Keratinocyte (primary cell): ENCODE results near the gene ZNF76. TPM values are rescaled to one million over a fixed set of nuclear protein-coding genes. Genes with fewer than 3 reads are reported as not detected.

Experiments used
- DNase-seq: peaks from one replicate; pipeline ENCODE4 v3.0.0-alpha.2; 2011; ENCODE audit warnings: low read depth, missing footprints, low spot score
- FAIRE-seq: peaks from 2 replicates; lab custom pipeline; 2011; peaks lifted over from hg19 to GRCh38; lab: Jason Lieb, UNC
- H2AFZ ChIP-seq: 2 replicates; pipeline ENCODE4 v1.6.0; 2012; ENCODE audit warnings: low read length, control low read depth, inconsistent platforms; ENCODE audit not compliant: control insufficient read depth
- H3K27ac ChIP-seq: 2 replicates; pipeline ENCODE4 v1.5.1; 2011; ENCODE audit warnings: low read length; ENCODE audit not compliant: control insufficient read depth, insufficient read depth
- H3K27me3 ChIP-seq: 3 replicates; pipeline ENCODE4 v1.6.0; 2011; ENCODE audit warnings: low read length; ENCODE audit not compliant: control insufficient read depth, insufficient read depth; ENCODE audit errors: extremely low read depth
- H3K36me3 ChIP-seq, 2 experiments: 2 replicates in 1 of 2; 3 replicates in 1 of 2; pipeline ENCODE4 v1.5.1; 2011; ENCODE audit warnings: low read length in 2 of 2, mild to moderate bottlenecking in 1 of 2; ENCODE audit not compliant: control insufficient read depth in 2 of 2, insufficient read depth in 2 of 2; ENCODE audit errors: extremely low read depth in 1 of 2
- H3K4me1 ChIP-seq: 3 replicates; pipeline ENCODE4 v1.5.1; 2011; ENCODE audit warnings: low read length; ENCODE audit not compliant: control insufficient read depth, insufficient read depth; ENCODE audit errors: extremely low read depth
- H3K4me2 ChIP-seq: 3 replicates; pipeline ENCODE4 v1.6.0; 2011; ENCODE audit warnings: low read depth, low read length; ENCODE audit not compliant: control insufficient read depth, insufficient read depth; ENCODE audit errors: extremely low read depth
- H3K4me3 ChIP-seq, 3 experiments: fragments of 200-600 bp in 1 of 3; sonication (generic) in 1 of 3; 2 replicates in 2 of 3; 3 replicates in 1 of 3; pipeline ENCODE4 v1.5.1; 2011 to 2016; ENCODE audit warnings: low read length in 3 of 3, mild to moderate bottlenecking in 3 of 3, control low read depth in 2 of 3, inconsistent platforms in 1 of 3, low read depth in 1 of 3, mixed read lengths in 1 of 3, mixed run types in 1 of 3, moderate library complexity in 1 of 3; ENCODE audit not compliant: control insufficient read depth in 2 of 3, insufficient read depth in 2 of 3; ENCODE audit errors: extremely low read depth in 1 of 3
- H3K79me2 ChIP-seq: 2 replicates; pipeline ENCODE4 v1.6.0; 2012; ENCODE audit warnings: low read length; ENCODE audit not compliant: control insufficient read depth, insufficient read depth
- H3K9ac ChIP-seq: 3 replicates; pipeline ENCODE4 v1.6.0; 2011; ENCODE audit warnings: low read length; ENCODE audit not compliant: control insufficient read depth, insufficient read depth; ENCODE audit errors: extremely low read depth
- H3K9me1 ChIP-seq: 3 replicates; pipeline ENCODE4 v1.6.0; 2011; ENCODE audit warnings: low read length; ENCODE audit not compliant: control insufficient read depth, insufficient read depth; ENCODE audit errors: extremely low read depth
- H3K9me3 ChIP-seq: 2 replicates; pipeline ENCODE4 v1.5.1; 2012; ENCODE audit warnings: low read depth, low read length; ENCODE audit not compliant: control insufficient read depth
- H4K20me1 ChIP-seq: 3 replicates; pipeline ENCODE4 v1.6.0; 2011; ENCODE audit warnings: low read length; ENCODE audit not compliant: control insufficient read depth, insufficient read depth; ENCODE audit errors: extremely low read depth
- CTCF ChIP-seq, 3 experiments: IDR thresholded peaks in 1 of 3; conservative IDR thresholded peaks in 1 of 3; optimal IDR thresholded peaks in 1 of 3; 2 replicates in 2 of 3; 3 replicates in 1 of 3; pipeline versions ENCODE3 to v1.5.1; 2011; ENCODE audit warnings: low read length in 3 of 3, mild to moderate bottlenecking in 3 of 3, moderate library complexity in 2 of 3, control low read depth in 1 of 3, inconsistent platforms in 1 of 3; ENCODE audit not compliant: insufficient read depth in 2 of 3; ENCODE audit errors: extremely low read depth in 1 of 3
- EZH2 ChIP-seq: IDR thresholded peaks from one replicate; pipeline ENCODE4 v1.6.1; 2012; ENCODE audit warnings: inconsistent platforms, mild to moderate bottlenecking, low read length, moderate library complexity
- dilution Hi-C: fragments of 300-500 bp; cut with MboI; formaldehyde crosslinking; loops from one replicate; pipeline ENCODE4 v1.7.0; 2020; ENCODE audit warnings: low sequenced_read_pairs; ENCODE audit not compliant: extremely low pct_ligation_motif_present
- polyA plus RNA-seq, 5 experiments: library from polyadenylated mRNA; depleted of rRNA in 3 of 5; stranded (reverse) in 3 of 5; stranded (forward) in 1 of 5; unstranded in 1 of 5; fragments of >200 nt; gene quantifications; 1 replicate in 1 of 5; 2 replicates in 3 of 5; 3 replicates in 1 of 5; pipeline versions ENCODE4 v1.2.1 to v1.2.3, GENCODE V29; 2011 to 2012; ENCODE audit warnings: missing spikeins in 2 of 5, low read depth in 1 of 5, low replicate concordance in 1 of 5

Gene ZNF76
- polyA plus RNA-seq, 1 donor (not counting 4 experiments of a cell fraction or from before 2014, with no cell fraction given), result 7.2 TPM

GRCh38 chr6:35280903-35281302, 21.4 kb downstream of the ZNF76 start:
- Histone ChIP-seq H3K79me2 (no peaks in the 10 kb centered on the region), H3K27me3 (no peaks in the 10 kb centered on the region), H3K9me3 (no peaks in the 10 kb centered on the region), H4K20me1 (no peaks in the 10 kb centered on the region), H3K4me1 (no peaks in the 10 kb centered on the region), H3K9me1 (no peaks in the 10 kb centered on the region), H3K9ac (no peak overlapping the region), H3K27ac (no peak overlapping the region), H3K4me3 (no peak overlapping the region), H3K36me3 (peaks cover 0 to 8% of the 10 kb centered on the region in 2 experiments), H2AFZ (no peak overlapping the region), H3K4me2 (no peak overlapping the region)
- FAIRE-seq (no peak), DNase-seq (no peak)
- TF ChIP-seq CTCF (optimal IDR thresholded peaks at IDR 0.05 in 1 of 3, IDR thresholded peaks at IDR 0.05 in 1 of 3, conservative IDR thresholded peaks at IDR 0.05 in 1 of 3; ENCODE audit: extremely low read depth in 1 of 3, insufficient read depth in 2 of 3, low read length in 3 of 3) (no peak), EZH2 (no peak)
- dilution Hi-C loops, result no loop called here

GRCh38 chr6:35282472-35282871, 22.9 kb downstream of the ZNF76 start:
- H3K36me3 ChIP-seq, result peaks cover 3 to 10% of the 10 kb centered on the region in 2 experiments
- dilution Hi-C loops, result no loop called here
- no peak overlapping the region for H3K27ac ChIP-seq
- FAIRE-seq (no peak), DNase-seq (no peak)
- no peak overlapping the region for H2AFZ ChIP-seq
- no peaks in the 10 kb centered on the region for H3K9me1 ChIP-seq
- H3K79me2 ChIP-seq, result no peaks in the 10 kb centered on the region
- H3K4me2 ChIP-seq, result no peak overlapping the region
- H4K20me1 ChIP-seq, result no peaks in the 10 kb centered on the region
- no peaks in the 10 kb centered on the region for H3K27me3 ChIP-seq
- H3K4me1 ChIP-seq, result no peaks in the 10 kb centered on the region
- no peak overlapping the region for H3K9ac ChIP-seq
- TF ChIP-seq CTCF (optimal IDR thresholded peaks at IDR 0.05 in 1 of 3, IDR thresholded peaks at IDR 0.05 in 1 of 3, conservative IDR thresholded peaks at IDR 0.05 in 1 of 3; ENCODE audit: extremely low read depth in 1 of 3, insufficient read depth in 2 of 3, low read length in 3 of 3) (no peak), EZH2 (no peak)
- no peaks in the 10 kb centered on the region for H3K9me3 ChIP-seq
- no peak overlapping the region for H3K4me3 ChIP-seq
